ENCODE measurements around the gene BICC1. TPM values are rescaled to one million over a fixed set of nuclear protein-coding genes. Genes with fewer than 3 reads are reported as not detected.

Gene BICC1
- total and polyA plus RNA-seq, 2 experiments from 2014 or later: 6.4 to 13.2 TPM

GRCh38 chr10:58772758-58773157, 260.1 kb downstream of the BICC1 start:
- H3K27me3 ChIP-seq: no peaks in the 10 kb centered on the region
- DNase-seq (ENCODE audit: low read depth in 1 of 2, low spot score in 1 of 2): peak in 1 of 2 donors; percentile 37
- H3K9me3 ChIP-seq (ENCODE audit: low read depth): no peaks in the 10 kb centered on the region
- peaks cover 17% of the 10 kb centered on the region for H3K4me1 ChIP-seq (ENCODE audit: low read depth)
- TF ChIP-seq CTCF (IDR thresholded peaks at IDR 0.05; ENCODE audit: low read depth, low read length): no peak
- H3K36me3 ChIP-seq: no peaks in the 10 kb centered on the region
- no peak overlapping the region for H3K27ac ChIP-seq
- no peak overlapping the region for H3K4me3 ChIP-seq

- no peak for TF ChIP-seq CTCF (IDR thresholded peaks at IDR 0.05; ENCODE audit: low read depth, low read length)
- Histone ChIP-seq H3K4me3 (no peak overlapping the region), H3K27me3 (no peaks in the 10 kb centered on the region), H3K4me1 (ENCODE audit: low read depth) (peaks cover 17% of the 10 kb centered on the region), H3K27ac (no peak overlapping the region), H3K9me3 (ENCODE audit: low read depth) (no peaks in the 10 kb centered on the region), H3K36me3 (no peaks in the 10 kb centered on the region)
- no peak for DNase-seq (ENCODE audit: low read depth in 1 of 2, low spot score in 1 of 2)
These were observed 260.7 kb downstream of the BICC1 start for GRCh38 chr10:58773341-58773740.

GRCh38 chr10:58773944-58774343, 261.3 kb downstream of the BICC1 start:
- H3K4me3 ChIP-seq: no peak overlapping the region
- no peaks in the 10 kb centered on the region for H3K36me3 ChIP-seq
- H3K27ac ChIP-seq: no peak overlapping the region
- no peaks in the 10 kb centered on the region for H3K27me3 ChIP-seq
- H3K4me1 ChIP-seq (ENCODE audit: low read depth): peaks cover 17% of the 10 kb centered on the region
- DNase-seq (ENCODE audit: low read depth in 1 of 2, low spot score in 1 of 2): peak in 1 of 2 donors; percentile 62
- no peak for TF ChIP-seq CTCF (IDR thresholded peaks at IDR 0.05; ENCODE audit: low read depth, low read length)
- H3K9me3 ChIP-seq (ENCODE audit: low read depth): no peaks in the 10 kb centered on the region

GRCh38 chr10:58775960-58776567, 263.4 kb downstream of the BICC1 start:
- DNase-seq (ENCODE audit: low read depth in 1 of 2, low spot score in 1 of 2): peak in 1 of 2 donors; percentile 89
- Histone ChIP-seq H3K4me1 (ENCODE audit: low read depth) (peaks cover 17% of the 10 kb centered on the region), H3K4me3 (no peak overlapping the region), H3K36me3 (no peaks in the 10 kb centered on the region), H3K27me3 (no peaks in the 10 kb centered on the region), H3K9me3 (ENCODE audit: low read depth) (no peaks in the 10 kb centered on the region), H3K27ac (peak overlapping the region; percentile 80)
- no peak for TF ChIP-seq CTCF (IDR thresholded peaks at IDR 0.05; ENCODE audit: low read depth, low read length)

GRCh38 chr10:58776568-58777318, 264.1 kb downstream of the BICC1 start:
- no peak overlapping the region for H3K4me3 ChIP-seq
- TF ChIP-seq CTCF (IDR thresholded peaks at IDR 0.05; ENCODE audit: low read depth, low read length): no peak

More at GRCh38 chr10:58776568-58777318, 264.1 kb downstream of the BICC1 start:
- no peaks in the 10 kb centered on the region for H3K36me3 ChIP-seq
- peaks cover 17% of the 10 kb centered on the region for H3K4me1 ChIP-seq (ENCODE audit: low read depth)
- no peaks in the 10 kb centered on the region for H3K9me3 ChIP-seq (ENCODE audit: low read depth)
- no peaks in the 10 kb centered on the region for H3K27me3 ChIP-seq
- DNase-seq (ENCODE audit: low read depth in 1 of 2, low spot score in 1 of 2): peak in 1 of 2 donors; percentile 67
- H3K27ac ChIP-seq: peak overlapping the region; percentile 80
